Fibroblast of pulmonary artery (primary cell): Measurements from ENCODE around the gene METAP2.
"Not testable (repeated sequence)": the region's sequence is repeated elsewhere in the genome, so short reads cannot be mapped to it uniquely, and the experiment has no call there.

Experiments used
- DNase-seq: peaks from one replicate; pipeline ENCODE4 v3.0.0-alpha.2; 2010; ENCODE audit warnings: low read depth
- H3K4me3 ChIP-seq: replicated peaks from 2 replicates; pipeline ENCODE4 v1.5.1; 2011; ENCODE audit warnings: low read depth, mild to moderate bottlenecking, control low read depth, low read length, moderate library complexity
- CTCF ChIP-seq: IDR thresholded peaks from 2 replicates; pipeline ENCODE4 v1.5.1; 2011; ENCODE audit warnings: mild to moderate bottlenecking, control low read depth, low read length, inconsistent platforms; ENCODE audit errors: missing control alignments

METAP2 gene

GRCh38 chr12:95439461-95440230 is 34.3 kb upstream of the METAP2 start:
- no peak overlapping the region for H3K4me3 ChIP-seq
- no peak for DNase-seq
- no peak for TF ChIP-seq CTCF

- peak; percentile 5 for DNase-seq
- H3K4me3 ChIP-seq = no peak overlapping the region
- no peak for TF ChIP-seq CTCF
Observed at GRCh38 chr12:95440401-95440800, 33.6 kb upstream of the METAP2 start.

GRCh38 chr12:95443459-95443858 is 30.5 kb upstream of the METAP2 start:
- no peak overlapping the region for H3K4me3 ChIP-seq
- TF ChIP-seq CTCF = no peak
- DNase-seq = no peak

GRCh38 chr12:95445099-95445498 is 28.9 kb upstream of the METAP2 start:
- H3K4me3 ChIP-seq, DNase-seq: not testable (repeated sequence)

- no peak for DNase-seq
- H3K4me3 ChIP-seq = no peak overlapping the region
- TF ChIP-seq CTCF = no peak
Observed at GRCh38 chr12:95445884-95446505, 28.0 kb upstream of the METAP2 start.

- no peak for TF ChIP-seq CTCF
- DNase-seq = peak; percentile 16
- H3K4me3 ChIP-seq = no peak overlapping the region
Observed at GRCh38 chr12:95446506-95446900, 27.4 kb upstream of the METAP2 start.

GRCh38 chr12:95449656-95450055 is 24.3 kb upstream of the METAP2 start:
- not testable (repeated sequence) for H3K4me3 ChIP-seq, DNase-seq

GRCh38 chr12:95452501-95452900 is 21.5 kb upstream of the METAP2 start:
- H3K4me3 ChIP-seq, DNase-seq: not testable (repeated sequence)

GRCh38 chr12:95453881-95454280 is 20.1 kb upstream of the METAP2 start:
- DNase-seq, H3K4me3 ChIP-seq: not testable (repeated sequence)

- DNase-seq, H3K4me3 ChIP-seq: not testable (repeated sequence)
Observed at GRCh38 chr12:95454780-95455215, 19.2 kb upstream of the METAP2 start.

GRCh38 chr12:95457605-95458004 is 16.3 kb upstream of the METAP2 start:
- H3K4me3 ChIP-seq, DNase-seq: not testable (repeated sequence)
